Central memory CD4-positive, alpha-beta T cell (primary cell): Measurements from ENCODE around the gene NENF.
"Not testable (repeated sequence)": the region's sequence is repeated elsewhere in the genome, so short reads cannot be mapped to it uniquely, and the experiment has no call there.

Experiments
- DNase-seq: peaks from one replicate; pipeline ENCODE4 v3.0.0; 2022

The NENF gene

GRCh38 chr1:212460376-212460775, 27.7 kb downstream of the NENF start:
- no peak for DNase-seq

- DNase-seq, result no peak
Observed at GRCh38 chr1:212461916-212462660, 29.4 kb downstream of the NENF start.

DNA sequence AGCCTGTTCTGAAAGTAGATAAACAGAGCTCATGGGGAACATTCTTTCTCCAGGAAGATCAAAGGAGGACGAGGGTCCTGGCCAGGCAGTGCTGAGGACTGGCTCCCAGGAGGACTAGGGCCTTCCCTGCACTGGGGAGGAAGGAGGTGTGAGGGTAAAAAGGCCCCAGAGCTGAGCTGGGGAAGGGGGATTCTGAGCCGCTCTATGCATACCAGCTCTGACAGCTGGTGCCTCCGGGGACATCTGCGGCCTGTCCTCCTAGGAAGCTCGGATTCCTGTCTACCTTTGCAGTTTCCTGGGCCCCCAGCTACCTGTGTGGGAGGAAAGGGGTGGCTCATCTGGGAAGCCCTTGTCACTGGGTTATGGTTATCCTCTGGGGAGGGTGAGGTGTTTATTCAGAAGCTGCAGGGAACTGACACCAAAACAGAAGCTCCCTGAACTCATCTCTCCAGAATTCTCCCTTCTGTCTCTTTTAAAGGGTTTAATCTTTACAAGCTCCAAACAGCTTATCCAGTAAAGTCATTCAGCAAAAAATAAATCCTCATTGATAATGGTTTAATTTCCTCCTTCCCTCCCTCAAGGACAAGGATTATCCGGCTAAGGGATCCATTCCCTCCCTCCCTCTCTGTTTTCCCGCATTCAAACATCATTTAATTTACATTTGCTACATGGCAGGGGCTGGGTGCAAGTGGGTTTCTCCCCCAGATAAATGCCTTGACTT, 31.0 kb downstream of the NENF start:
- no peak for DNase-seq

DNA sequence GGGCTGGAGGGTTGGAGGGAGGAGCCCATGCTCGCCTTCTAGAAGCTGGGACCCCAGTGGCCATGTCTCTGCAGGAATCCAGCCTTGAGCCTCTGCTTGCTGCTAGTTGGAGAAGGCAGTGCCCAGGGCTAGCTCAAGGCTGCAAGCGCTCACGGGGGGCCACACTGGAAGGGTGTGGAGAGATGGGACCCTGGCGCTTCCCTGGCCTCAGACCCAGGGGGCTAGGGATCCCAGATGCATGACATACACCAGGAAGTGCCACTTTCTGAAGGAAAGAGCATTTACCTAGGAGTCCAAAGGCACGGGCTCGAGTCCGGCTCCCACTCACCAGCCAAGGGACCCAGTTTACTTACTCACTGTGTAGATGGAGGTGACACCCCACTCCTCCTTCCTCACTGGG, 32.6 kb downstream of the NENF start:
- DNase-seq, result no peak

DNA sequence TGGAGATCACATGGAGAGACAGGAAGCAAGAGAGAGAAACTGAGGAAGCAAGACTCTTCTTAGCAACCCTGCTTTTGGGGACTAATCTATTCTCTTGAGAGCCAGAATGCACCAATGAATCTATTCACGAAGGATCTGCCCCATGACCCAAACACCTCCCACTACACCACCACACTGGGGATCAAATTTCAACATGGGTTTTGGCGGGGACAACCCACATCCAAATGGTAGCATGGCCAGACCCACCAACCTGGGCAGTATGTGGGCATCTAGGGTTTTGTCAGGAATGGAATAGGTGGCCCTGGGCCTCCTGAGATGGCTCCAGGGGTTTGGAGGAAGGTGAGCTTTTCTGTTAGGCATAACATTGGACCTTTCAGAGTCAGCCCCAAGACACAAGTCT, 33.7 kb downstream of the NENF start:
- DNase-seq, result no peak

- DNase-seq, result no peak
Observed at GRCh38 chr1:212466898-212467650, 34.4 kb downstream of the NENF start.

DNA sequence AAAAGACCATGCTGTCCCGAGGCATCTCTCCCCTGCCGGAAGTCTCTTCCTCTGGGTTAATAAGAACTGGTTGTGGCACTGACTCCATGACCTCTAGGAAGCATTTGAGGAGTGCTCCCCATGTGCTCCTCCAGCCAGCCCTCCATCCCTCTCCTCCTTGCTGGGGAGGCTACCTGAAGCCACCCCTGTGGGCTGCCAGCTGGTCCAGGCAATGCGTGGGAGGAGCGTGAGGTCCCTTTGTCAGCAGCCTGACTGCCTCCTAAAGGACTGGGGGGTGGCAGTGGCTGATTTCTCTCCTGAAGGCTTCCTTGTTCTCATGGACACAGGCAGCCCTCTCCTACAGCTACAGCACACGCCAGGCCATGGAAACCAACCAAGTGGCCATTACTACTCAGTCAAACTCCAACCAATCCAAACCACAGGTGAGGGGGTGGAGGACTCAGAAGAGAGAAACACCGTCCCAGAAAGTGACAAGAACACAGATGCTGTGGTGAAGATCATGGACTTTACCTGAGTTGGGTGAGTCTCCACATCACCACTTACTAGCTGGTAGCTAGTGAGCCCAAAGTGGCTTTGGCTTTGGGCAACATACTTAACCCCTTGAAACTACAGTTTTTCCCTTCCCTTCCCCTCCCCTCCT, 35.2 kb downstream of the NENF start:
- no peak for DNase-seq

DNA sequence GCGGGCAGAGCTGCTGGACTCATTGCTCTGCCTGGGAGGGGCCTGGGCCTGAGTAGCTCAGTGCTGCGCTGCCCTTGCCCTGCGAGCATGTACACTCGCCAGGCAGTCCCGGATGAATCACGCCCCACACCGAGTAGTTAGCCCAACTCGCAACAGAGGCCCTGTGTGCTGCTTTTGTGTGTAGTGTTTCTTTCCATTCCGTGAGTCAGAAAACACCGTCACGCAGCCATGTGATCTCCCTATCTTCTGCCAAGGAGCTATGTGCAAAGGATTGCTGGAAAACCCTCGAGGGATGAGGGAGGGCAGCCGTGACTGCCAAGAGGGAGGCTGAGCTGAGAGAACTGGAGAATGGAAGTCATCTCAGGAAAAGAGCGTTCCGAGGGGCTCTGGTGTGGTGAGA, 37.3 kb downstream of the NENF start:
- no peak for DNase-seq

GRCh38 chr1:212471286-212471685, 38.6 kb downstream of the NENF start:
- no peak for DNase-seq

- no peak for DNase-seq
Observed at GRCh38 chr1:212471891-212472675, 39.4 kb downstream of the NENF start.

- no peak for DNase-seq
Observed at GRCh38 chr1:212473729-212474128, 41.0 kb downstream of the NENF start.

- DNase-seq, result no peak
Observed at GRCh38 chr1:212475151-212475550, 42.4 kb downstream of the NENF start.

DNA sequence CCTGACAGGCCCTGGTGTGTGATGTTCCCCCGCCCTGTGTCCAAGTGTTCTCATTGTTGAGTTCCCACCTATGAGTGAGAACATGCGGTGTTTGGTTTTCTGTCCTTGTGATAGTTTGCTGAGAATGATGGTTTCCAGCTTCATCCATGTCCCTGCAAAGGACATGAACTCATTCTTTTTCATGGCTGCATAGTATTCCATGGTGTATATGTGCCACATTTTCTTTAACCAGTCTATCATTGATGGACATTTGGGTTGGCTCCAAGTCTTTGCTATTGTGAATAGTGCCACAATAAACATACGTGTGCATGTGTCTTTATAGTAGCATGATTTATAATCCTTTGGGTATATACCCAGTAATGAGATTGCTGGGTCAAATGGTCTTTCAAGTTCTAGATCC, 43.1 kb downstream of the NENF start:
- DNase-seq, result not testable (repeated sequence)

- peak; percentile 60 for DNase-seq
Observed at GRCh38 chr1:212477014-212477679, 44.4 kb downstream of the NENF start.

- DNase-seq, result no peak
Observed at GRCh38 chr1:212477680-212478466, 45.2 kb downstream of the NENF start.

- DNase-seq, result no peak
Observed at GRCh38 chr1:212478467-212479025, 45.8 kb downstream of the NENF start.

- DNase-seq, result no peak
Observed at GRCh38 chr1:212479188-212479587, 46.5 kb downstream of the NENF start.

DNA sequence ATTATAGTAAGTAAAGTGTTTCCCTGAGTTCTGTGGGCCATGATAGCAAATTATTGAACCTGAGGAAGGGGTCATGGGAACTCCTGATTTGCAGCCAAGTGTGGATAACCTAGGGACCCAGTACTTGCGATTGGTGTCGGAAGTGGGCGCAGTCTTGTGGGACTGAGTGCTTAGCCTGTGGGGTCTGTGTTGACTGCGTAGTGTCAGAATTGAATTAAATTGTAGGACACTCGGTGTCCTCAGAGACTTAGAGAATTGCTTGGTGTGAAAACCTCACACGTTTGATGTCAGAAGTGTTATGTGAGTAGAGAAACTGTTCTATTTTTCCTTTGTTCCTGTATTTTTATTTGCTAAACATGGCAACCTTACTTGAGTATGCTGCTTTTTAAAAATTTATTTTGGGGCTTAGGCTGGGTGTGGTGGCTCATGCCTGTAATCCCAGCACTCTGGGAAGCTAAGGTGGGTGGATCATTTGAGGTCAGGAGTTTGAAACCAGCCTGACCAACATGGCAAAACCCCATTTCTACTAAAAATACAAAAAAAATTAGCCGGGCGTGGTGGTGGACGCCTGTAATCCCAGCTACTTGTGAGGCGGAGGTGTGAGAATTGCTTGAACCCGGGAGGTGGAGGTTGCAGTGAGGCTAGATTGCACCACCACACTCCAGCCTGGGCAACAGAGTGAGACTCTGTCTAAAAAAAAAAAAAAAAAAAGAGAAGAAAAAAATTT, 48.2 kb downstream of the NENF start:
- DNase-seq, result not testable (repeated sequence)

GRCh38 chr1:212481438-212481767, 48.7 kb downstream of the NENF start:
- DNase-seq, result no peak
